HL-60/S4 (cell line): Measurements from ENCODE around the gene PF4V1.
"Not testable (repeated sequence)": the region's sequence is repeated elsewhere in the genome, so short reads cannot be mapped to it uniquely, and the experiment has no call there.

ENCODE experiments used
- in situ Hi-C: fragments of 300-500 bp; cut with MboI; formaldehyde crosslinking; loops from 2 replicates; pipeline ENCODE4 v1.14.3; 2022; ENCODE audit warnings: low sequenced_read_pairs

Gene PF4V1

GRCh38 chr4:73869130-73870055, 16.3 kb downstream of the PF4V1 start, which contains the start of gene CXCL1:
Gene CXCL1 (plus strand): TSS chr4:73869393. CDS start chr4:73869471, 78 bp downstream.
- in situ Hi-C loops: no loop called here

DNA sequence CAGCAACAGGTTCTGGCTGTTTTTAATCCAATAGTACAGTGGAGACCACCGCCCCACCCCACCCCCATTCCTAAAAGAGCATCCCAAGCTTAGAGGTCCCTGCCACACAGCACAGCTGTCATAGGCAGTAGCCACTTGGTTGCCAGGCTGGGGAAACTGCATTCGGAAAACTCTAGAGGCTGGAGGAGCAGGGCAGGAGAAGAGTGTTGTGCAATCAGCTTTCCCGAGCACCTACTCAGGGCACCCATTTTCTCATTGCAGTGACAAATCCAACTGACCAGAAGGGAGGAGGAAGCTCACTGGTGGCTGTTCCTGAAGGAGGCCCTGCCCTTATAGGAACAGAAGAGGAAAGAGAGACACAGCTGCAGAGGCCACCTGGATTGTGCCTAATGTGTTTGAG, 17.2 kb downstream of the PF4V1 start:
- in situ Hi-C loops: no loop called here

DNA sequence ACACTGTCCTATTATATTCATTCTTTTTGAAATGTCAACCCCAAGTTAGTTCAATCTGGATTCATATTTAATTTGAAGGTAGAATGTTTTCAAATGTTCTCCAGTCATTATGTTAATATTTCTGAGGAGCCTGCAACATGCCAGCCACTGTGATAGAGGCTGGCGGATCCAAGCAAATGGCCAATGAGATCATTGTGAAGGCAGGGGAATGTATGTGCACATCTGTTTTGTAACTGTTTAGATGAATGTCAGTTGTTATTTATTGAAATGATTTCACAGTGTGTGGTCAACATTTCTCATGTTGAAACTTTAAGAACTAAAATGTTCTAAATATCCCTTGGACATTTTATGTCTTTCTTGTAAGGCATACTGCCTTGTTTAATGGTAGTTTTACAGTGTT, 17.7 kb downstream of the PF4V1 start:
- in situ Hi-C loops: no loop called here

DNA sequence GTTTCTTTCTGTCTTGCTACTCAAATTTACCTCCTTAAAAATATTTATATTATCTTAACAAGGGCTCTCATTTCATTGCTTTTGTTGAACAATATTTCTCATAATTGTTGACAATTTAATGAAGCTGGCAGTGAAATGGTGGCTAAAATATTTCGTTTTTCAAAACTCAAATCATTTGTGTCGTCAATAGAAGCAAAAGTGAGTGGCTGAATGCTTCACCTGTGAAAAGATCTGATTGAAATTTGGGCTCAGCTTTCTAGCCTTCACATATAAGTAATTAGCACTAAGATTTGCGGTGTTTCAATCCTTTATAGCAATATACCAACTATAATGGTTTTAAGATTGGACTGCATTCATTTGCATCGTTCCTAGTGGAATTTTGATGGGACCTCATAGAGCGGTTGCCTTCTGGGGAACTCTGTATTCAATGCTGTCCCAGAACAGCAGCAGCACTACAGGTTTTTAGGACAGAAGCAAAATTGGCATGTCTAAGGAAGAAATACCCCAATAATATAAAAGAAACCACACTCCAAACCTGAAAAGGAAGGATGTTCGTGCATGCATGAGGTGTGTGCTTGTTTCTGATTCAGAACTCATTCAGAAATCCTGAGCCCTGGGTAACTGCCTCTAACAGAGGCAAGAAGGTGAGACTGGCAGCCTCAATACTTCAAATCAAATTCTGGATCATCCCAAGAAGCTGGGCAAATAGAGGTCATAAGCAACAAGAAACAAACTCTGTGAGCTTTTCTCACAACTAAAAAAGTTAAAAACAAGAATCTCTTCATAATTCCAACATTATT, 18.6 kb downstream of the PF4V1 start:
- in situ Hi-C loops: no loop called here

DNA sequence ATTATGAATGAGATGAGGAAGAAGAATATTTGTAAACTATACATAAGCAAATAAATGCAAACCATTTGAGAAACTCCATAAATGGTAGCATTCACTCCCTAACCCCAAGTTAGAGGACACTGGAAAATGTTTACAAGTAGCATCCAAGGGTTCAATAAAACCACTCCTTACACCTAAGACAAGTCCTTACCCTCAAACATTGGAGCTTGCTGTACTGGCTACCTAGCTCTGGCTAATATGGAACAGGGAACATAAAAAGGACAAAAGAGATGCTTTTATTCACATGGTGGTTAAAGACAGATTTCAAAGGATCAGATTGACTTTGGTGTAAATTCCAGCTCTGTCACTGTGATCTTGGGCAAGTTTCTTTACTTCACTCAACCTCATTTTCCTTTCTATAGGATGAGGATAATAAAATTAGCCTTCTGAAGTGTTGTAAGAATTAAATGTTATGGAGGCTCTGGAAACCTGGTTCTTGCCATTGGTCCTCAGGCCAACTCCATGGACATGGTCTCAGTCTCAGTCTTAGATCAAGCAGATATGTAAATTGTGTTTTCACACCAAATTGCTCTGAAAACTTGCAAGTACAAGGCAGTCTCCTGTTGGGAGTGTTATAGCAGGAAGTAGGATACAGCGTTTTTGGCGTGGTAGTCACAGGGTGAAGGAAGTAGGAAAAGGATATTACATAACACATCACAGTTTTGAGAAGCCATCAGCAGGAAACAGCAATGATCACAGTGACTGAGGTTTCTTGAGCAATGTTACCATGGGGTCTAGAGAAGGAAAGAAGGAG, 19.4 kb downstream of the PF4V1 start:
- in situ Hi-C loops: no loop called here

DNA sequence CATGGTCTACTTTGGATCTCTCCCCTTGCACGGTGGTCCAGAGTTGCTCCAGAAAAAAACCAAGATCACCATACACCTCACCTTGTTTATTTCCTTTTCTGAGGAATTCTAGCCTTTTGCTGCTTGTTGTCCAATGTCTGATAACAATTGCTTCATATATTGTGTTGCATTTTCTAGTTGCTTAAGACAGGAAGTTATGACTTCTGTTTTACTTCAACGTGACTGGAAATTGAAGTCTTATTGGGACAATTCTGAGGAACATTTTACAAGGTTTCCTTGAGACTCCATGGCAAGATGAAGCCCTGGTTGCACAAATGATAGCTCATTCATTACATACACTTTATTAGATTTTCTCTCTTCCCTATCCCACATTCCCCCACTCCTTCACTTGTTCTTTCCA, 21.3 kb downstream of the PF4V1 start:
- in situ Hi-C loops: no loop called here

GRCh38 chr4:73875401-73875800, 22.3 kb downstream of the PF4V1 start:
- in situ Hi-C loops: no loop called here

DNA sequence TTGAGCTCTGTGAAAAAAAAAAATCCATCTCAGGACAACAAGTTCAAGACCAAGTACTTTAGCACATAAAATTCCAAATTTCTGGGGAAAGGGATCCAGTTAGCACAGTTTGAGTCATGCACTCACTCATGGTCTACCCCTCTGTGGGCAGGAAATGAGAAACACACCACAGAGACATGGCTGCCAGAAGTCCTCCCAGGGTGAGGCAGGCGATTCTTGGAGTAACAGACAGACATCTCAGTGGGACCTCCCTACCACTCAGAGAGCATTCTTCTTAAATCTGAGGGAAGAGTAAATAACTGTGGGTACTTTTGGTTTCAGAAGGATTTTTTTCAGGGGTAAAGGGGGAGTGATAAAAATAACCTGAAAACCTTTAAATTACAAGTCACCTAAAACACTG, 30.2 kb downstream of the PF4V1 start:
- in situ Hi-C loops: no loop called here

DNA sequence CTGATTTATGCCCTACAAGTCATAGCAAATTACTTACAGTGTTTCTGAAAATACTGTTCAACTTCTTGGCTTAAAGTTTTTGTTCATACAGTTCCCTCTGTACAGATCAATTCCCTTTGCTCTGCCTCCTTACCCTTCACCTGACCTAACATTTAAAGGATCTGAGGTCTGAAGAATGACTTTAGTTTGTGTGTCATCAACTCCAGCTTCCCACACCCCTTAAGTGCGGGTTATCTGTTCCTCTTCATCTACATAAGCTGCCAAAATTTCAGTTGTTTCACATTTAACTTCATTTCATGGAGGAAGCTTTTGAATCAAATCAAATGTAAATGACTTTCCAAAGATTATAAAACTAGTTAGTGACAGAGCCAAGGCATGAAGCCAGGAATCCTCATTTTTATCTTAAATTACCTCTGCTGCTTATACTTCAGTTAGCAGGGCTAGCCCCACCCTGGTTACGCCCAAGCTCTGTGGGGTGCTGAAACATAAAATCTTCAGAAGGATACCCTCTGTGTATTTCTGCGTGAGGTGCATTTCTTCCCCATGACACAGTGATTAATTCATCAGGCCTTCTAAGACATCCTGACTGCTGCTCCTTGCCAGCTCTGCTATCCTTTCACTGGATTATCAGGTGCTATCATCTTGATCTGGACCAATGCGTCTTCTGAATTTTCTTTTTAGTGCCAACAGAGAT, 32.6 kb downstream of the PF4V1 start:
- in situ Hi-C loops: no loop called here

DNA sequence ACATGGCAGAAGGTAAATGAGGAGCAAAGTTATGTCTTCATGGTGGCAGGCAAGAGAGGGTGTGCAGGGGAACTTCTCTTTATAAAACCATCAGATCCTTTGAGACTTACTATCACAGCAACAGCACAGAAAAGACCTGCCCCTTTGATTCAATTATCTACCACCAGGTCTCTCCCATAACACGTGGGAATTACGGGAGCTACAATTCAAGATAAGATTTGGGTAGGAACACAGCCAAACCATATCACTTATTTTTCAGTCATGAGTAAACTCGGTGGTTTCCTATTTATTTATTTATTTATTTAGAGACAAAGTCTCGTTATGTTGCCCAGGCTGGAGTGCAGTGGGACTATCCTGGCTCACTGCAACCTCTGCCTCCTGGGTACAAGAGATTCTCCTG, 38.2 kb downstream of the PF4V1 start:
- in situ Hi-C loops: no loop called here

GRCh38 chr4:73891739-73892405, 38.8 kb downstream of the PF4V1 start:
- in situ Hi-C loops: no loop called here

- in situ Hi-C loops: no loop called here
Observed at GRCh38 chr4:73892966-73893365, 39.9 kb downstream of the PF4V1 start.

DNA sequence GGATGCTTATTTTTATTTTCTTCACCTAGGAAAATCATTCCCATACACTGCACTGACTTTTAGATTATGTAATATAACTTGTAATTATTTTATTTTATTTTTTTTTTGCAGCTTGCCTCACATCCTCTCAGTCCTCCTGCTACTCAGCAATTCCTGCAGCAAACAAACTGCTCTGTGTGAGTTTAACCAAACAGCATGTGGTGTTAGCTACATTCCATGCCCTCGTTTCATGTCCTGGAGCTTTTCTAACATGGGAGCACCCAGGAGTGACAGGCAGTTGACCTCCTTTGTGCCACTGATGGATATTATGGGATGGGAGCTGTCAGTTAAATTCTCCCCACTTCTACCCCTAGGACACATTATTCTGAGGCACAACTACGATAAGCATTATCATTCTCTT, 40.9 kb downstream of the PF4V1 start:
- in situ Hi-C loops: no loop called here

DNA sequence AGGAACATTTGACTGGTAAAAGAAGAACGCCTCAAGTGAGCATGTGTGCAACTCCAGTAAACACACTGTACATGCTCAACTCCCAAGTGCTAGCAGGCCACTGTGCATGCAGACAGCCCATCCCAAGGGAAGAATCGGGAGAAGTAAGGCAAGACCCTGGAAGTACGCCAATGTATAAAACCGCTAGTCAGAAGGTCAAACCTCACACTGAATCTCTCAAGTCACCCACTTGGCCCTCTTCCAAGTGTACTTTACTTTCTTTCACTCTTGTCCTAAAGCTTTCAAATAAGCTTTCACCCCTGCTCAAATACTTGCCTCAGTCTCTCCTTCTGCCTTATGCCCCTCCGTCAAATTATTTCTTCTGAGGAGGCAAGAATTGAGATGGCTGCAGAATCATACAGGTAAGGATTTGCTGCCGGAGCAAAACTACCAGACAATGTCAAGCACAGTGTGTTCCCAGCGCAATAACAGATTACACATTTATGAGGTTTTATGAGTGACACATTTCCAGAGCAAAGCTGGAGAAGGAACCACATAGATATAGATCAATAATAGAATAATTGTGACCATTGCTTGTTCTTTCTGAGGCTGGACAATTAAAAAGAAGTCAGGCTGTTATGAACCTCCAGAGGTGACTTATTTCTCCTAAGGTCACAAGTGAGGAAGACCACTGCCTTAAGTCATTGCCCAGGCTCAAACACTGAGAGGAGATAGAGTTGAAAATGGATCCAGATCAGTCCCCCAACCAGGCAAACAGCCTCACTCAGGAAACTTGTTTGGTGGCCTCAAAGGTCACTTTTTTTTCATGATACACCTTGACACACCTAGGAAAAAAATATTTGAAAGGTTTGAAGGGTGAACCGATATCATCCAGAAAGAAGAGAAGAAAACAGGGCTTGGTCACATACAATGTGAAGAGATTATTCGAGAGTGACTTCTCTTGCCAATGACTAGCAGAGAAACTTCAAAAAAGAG, 42.4 kb downstream of the PF4V1 start:
- in situ Hi-C loops: no loop called here

DNA sequence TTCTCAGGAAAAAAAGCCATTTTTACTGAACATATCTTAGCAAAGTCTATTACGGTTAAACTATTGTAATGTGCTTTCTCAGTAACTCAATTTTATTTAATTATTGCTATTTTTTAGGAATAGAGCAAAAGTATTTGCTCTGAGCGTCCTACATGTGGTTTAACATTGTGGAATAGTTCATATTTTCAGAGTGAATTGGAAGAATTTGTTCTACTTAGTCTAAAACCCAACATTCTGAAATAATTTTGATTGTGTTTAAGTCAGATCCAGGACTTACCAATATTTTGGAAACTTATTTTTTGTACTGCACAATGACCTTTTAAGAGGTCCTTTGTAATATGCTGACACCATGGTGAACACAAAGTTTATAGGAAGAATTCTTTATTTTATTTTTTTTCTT, 43.3 kb downstream of the PF4V1 start:
- in situ Hi-C loops: no loop called here

DNA sequence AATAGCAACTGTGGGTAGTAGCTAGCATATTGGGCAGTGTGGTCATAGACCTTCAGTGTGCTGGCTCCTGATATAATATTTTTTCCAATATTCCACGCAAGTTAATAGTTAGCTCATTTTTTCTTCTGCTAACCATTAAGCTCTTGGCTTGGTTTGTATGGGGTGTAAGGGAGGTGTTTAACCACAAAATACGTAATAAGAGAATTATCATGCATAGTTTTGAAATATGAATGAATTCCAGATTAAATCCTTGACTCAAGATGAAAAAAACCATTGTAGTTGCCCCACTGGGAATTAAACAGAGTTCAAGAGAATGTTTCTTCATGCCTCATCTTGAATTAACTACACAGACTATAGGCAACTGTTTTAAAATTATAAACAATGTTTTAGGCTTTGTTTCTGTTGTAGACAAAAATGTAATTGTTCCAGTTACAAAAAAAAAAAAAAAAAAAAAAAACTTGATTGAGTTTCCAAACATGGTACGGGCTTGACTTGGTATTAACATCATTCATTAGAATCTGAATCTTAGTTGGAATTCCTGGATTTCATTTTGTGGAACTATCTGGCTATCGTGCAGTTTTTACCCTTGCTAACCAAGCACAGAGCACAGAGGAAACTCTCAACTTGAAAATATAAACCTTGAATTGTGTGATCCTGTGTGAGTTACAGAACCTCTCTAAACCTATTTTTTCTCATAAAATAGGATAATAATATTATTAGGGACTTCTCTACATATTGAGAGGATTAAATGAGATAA, 44.5 kb downstream of the PF4V1 start:
- in situ Hi-C loops: no loop called here

GRCh38 chr4:73899338-73899737, 46.2 kb downstream of the PF4V1 start:
- in situ Hi-C loops: not testable (repeated sequence)

GRCh38 chr4:73901031-73901430, 47.9 kb downstream of the PF4V1 start:
- in situ Hi-C loops: no loop called here
